ENCODE measurements around the gene INTS11. TPM values are rescaled to one million over a fixed set of nuclear protein-coding genes. Genes with fewer than 3 reads are reported as not detected.

The INTS11 gene
- total and polyA plus RNA-seq, 3 experiments from 2014 or later: 70.5 to 118 (median 117) TPM

- H3K36me3 Mint-ChIP-seq: no peaks in the 10 kb centered on the region
Measured at GRCh38 chr1:1359664-1360468, 35.4 kb upstream of the INTS11 start.

GRCh38 chr1:1359308-1359663, 34.8 kb upstream of the INTS11 start:
- no peaks in the 10 kb centered on the region for H3K9me3 Mint-ChIP-seq
- CTCF ChIA-PET: interaction anchor here (0.7 kb wide), 1 partner anchor 12 kb away, joined by 3 read pairs; no protein-coding TSS in a partner anchor
- Histone ChIP-seq H3K4me1 (ENCODE audit: insufficient read depth, low read length) (peaks cover 11% of the 10 kb centered on the region), H3K4me3 (ENCODE audit: low read length) (no peak overlapping the region), H3K27ac (ENCODE audit: low read depth, low read length) (no peak overlapping the region), H3K27me3 (ENCODE audit: insufficient read depth, low read length, poor library complexity, severe bottlenecking) (no peaks in the 10 kb centered on the region), H3K9me3 (ENCODE audit: low read length) (no peaks in the 10 kb centered on the region), H3K36me3 (ENCODE audit: insufficient read depth, low read length) (no peaks in the 10 kb centered on the region)
- peak overlapping the region in 5 of 7 donors; percentile 23 to 68 (median 50) for H3K4me3 Mint-ChIP-seq
- H3K4me1 Mint-ChIP-seq: peaks cover 3 to 17% (median 5%) of the 10 kb centered on the region in 3 donors
- H3K36me3 Mint-ChIP-seq: no peaks in the 10 kb centered on the region
- peak overlapping the region in 3 of 8 donors; percentile 36 to 71 (median 50) for H3K27ac Mint-ChIP-seq
- H3K27me3 Mint-ChIP-seq: peaks cover 10 to 18% of the 10 kb centered on the region in 2 donors
- POLR2A ChIA-PET: no interaction called here
- DNase-seq: peak in 1 of 5 donors; percentile 64

More at GRCh38 chr1:1359664-1360468, 35.4 kb upstream of the INTS11 start:
- Mint-ChIP-seq H3K27me3 (peaks cover 9 to 18% of the 10 kb centered on the region in 2 donors), H3K9me3 (no peaks in the 10 kb centered on the region), H3K4me1 (peaks cover 3 to 17% (median 5%) of the 10 kb centered on the region in 3 donors), H3K27ac (peak overlapping the region in 2 of 8 donors; percentile 36 to 71), H3K4me3 (peak overlapping the region in 2 of 7 donors; percentile 64 to 68)
- no peaks in the 10 kb centered on the region for H3K36me3 ChIP-seq (ENCODE audit: insufficient read depth, low read length)
- peaks cover 10% of the 10 kb centered on the region for H3K4me1 ChIP-seq (ENCODE audit: insufficient read depth, low read length)
- no peak overlapping the region for H3K27ac ChIP-seq (ENCODE audit: low read depth, low read length)
- ChIA-PET CTCF (interaction anchor here (0.7 kb wide), 1 partner anchor 12 kb away, joined by 3 read pairs; no protein-coding TSS in a partner anchor), POLR2A (no interaction called here)
- DNase-seq: no peak
- H3K4me3 ChIP-seq (ENCODE audit: low read length): no peak overlapping the region
- H3K27me3 ChIP-seq (ENCODE audit: insufficient read depth, low read length, poor library complexity, severe bottlenecking): no peaks in the 10 kb centered on the region
- H3K9me3 ChIP-seq (ENCODE audit: low read length): no peaks in the 10 kb centered on the region

- H3K9me3 Mint-ChIP-seq: no peaks in the 10 kb centered on the region
- Histone ChIP-seq H3K27me3 (ENCODE audit: insufficient read depth, low read length, poor library complexity, severe bottlenecking) (no peaks in the 10 kb centered on the region), H3K36me3 (ENCODE audit: insufficient read depth, low read length) (no peaks in the 10 kb centered on the region), H3K27ac (ENCODE audit: low read depth, low read length) (peak within 1 kb of the TSS; percentile 1), H3K4me1 (ENCODE audit: insufficient read depth, low read length) (peaks cover 17% of the 10 kb centered on the region), H3K4me3 (ENCODE audit: low read length) (no peak within 1 kb of the TSS), H3K9me3 (ENCODE audit: low read length) (no peaks in the 10 kb centered on the region)
- H3K27ac Mint-ChIP-seq: peak within 1 kb of the TSS in 3 of 8 donors; percentile 36 to 71 (median 50)
- no peaks in the 10 kb centered on the region for H3K36me3 Mint-ChIP-seq
- ChIA-PET CTCF (interaction anchor here (2.2 kb wide), 1 partner anchor 14 kb away, joined by 9 read pairs; no protein-coding TSS in a partner anchor), POLR2A (interaction anchor here (0.6 kb wide), 2 partner anchors 41 to 242 kb away, joined by 3 read pairs; partner anchors contain the start of gene CCNL2)
- no peak for DNase-seq
- H3K27me3 Mint-ChIP-seq: peaks cover 10 to 24% of the 10 kb centered on the region in 2 donors
- H3K4me1 Mint-ChIP-seq: peaks cover 3 to 24% (median 5%) of the 10 kb centered on the region in 3 donors
- H3K4me3 Mint-ChIP-seq: peak within 1 kb of the TSS in 6 of 7 donors; percentile 23 to 75 (median 57)
Measured at GRCh38 chr1:1358433-1359271, 34.2 kb upstream of the INTS11 start, which contains the start of gene MXRA8. TSS of gene MXRA8 (minus strand) at chr1:1358555. CDS start at chr1:1358504, 51 bp downstream.

- Histone ChIP-seq H3K27ac (ENCODE audit: low read depth, low read length) (peak overlapping the region; percentile 1), H3K36me3 (ENCODE audit: insufficient read depth, low read length) (no peaks in the 10 kb centered on the region), H3K4me3 (ENCODE audit: low read length) (no peak overlapping the region), H3K9me3 (ENCODE audit: low read length) (no peaks in the 10 kb centered on the region), H3K4me1 (ENCODE audit: insufficient read depth, low read length) (peaks cover 23% of the 10 kb centered on the region), H3K27me3 (ENCODE audit: insufficient read depth, low read length, poor library complexity, severe bottlenecking) (no peaks in the 10 kb centered on the region)
- Mint-ChIP-seq H3K36me3 (no peaks in the 10 kb centered on the region), H3K27me3 (peaks cover 10 to 24% of the 10 kb centered on the region in 2 donors), H3K4me1 (peaks cover 3 to 29% (median 5%) of the 10 kb centered on the region in 3 donors), H3K4me3 (peak overlapping the region in 1 of 7 donors; percentile 54), H3K27ac (no peak overlapping the region), H3K9me3 (no peaks in the 10 kb centered on the region)
- ChIA-PET CTCF (interaction anchor here (2.2 kb wide), 1 partner anchor 14 kb away, joined by 9 read pairs; no protein-coding TSS in a partner anchor), POLR2A (interaction anchor here (0.6 kb wide), 1 partner anchor 14 kb away, joined by 3 read pairs; no protein-coding TSS in a partner anchor)
- DNase-seq: no peak
Measured at GRCh38 chr1:1357871-1358432, 33.5 kb upstream of the INTS11 start.

- ChIA-PET CTCF (interaction anchor here (2.2 kb wide), 1 partner anchor 15 kb away, joined by 9 read pairs; no protein-coding TSS in a partner anchor), POLR2A (no interaction called here)
- H3K4me1 ChIP-seq (ENCODE audit: insufficient read depth, low read length): peaks cover 23% of the 10 kb centered on the region
Measured at GRCh38 chr1:1356796-1357401, 32.4 kb upstream of the INTS11 start.

GRCh38 chr1:1356166-1356795, 31.8 kb upstream of the INTS11 start:
- Histone ChIP-seq H3K4me1 (ENCODE audit: insufficient read depth, low read length) (peaks cover 23% of the 10 kb centered on the region), H3K4me3 (ENCODE audit: low read length) (no peak overlapping the region), H3K9me3 (ENCODE audit: low read length) (no peaks in the 10 kb centered on the region), H3K27ac (ENCODE audit: low read depth, low read length) (no peak overlapping the region), H3K36me3 (ENCODE audit: insufficient read depth, low read length) (no peaks in the 10 kb centered on the region), H3K27me3 (ENCODE audit: insufficient read depth, low read length, poor library complexity, severe bottlenecking) (peaks cover 4% of the 10 kb centered on the region)
- DNase-seq: no peak
- peaks cover 10 to 31% of the 10 kb centered on the region in 2 donors for H3K27me3 Mint-ChIP-seq
- no peaks in the 10 kb centered on the region for H3K36me3 Mint-ChIP-seq
- peak overlapping the region in 1 of 7 donors; percentile 7 for H3K4me3 Mint-ChIP-seq
- ChIA-PET CTCF (interaction anchor here (5.0 kb wide), 1 partner anchor 16 kb away, joined by 19 read pairs; no protein-coding TSS in a partner anchor), POLR2A (interaction anchor here (1.1 kb wide), 1 partner anchor 16 kb away, joined by 4 read pairs; no protein-coding TSS in a partner anchor)
- no peak overlapping the region for H3K27ac Mint-ChIP-seq
- no peaks in the 10 kb centered on the region for H3K9me3 Mint-ChIP-seq
- H3K4me1 Mint-ChIP-seq: peaks cover 8 to 40% (median 14%) of the 10 kb centered on the region in 3 donors

More at GRCh38 chr1:1356796-1357401, 32.4 kb upstream of the INTS11 start:
- Mint-ChIP-seq H3K4me1 (peaks cover 8 to 40% (median 14%) of the 10 kb centered on the region in 3 donors), H3K4me3 (no peak overlapping the region), H3K27me3 (peaks cover 10 to 31% of the 10 kb centered on the region in 2 donors), H3K27ac (no peak overlapping the region), H3K9me3 (no peaks in the 10 kb centered on the region), H3K36me3 (no peaks in the 10 kb centered on the region)
- Histone ChIP-seq H3K4me3 (ENCODE audit: low read length) (no peak overlapping the region), H3K9me3 (ENCODE audit: low read length) (no peaks in the 10 kb centered on the region), H3K27me3 (ENCODE audit: insufficient read depth, low read length, poor library complexity, severe bottlenecking) (peaks cover 4% of the 10 kb centered on the region), H3K27ac (ENCODE audit: low read depth, low read length) (no peak overlapping the region), H3K36me3 (ENCODE audit: insufficient read depth, low read length) (no peaks in the 10 kb centered on the region)
- no peak for DNase-seq

All from CD8-positive, alpha-beta memory T cell (primary cell).